GM21528 (cell line): ENCODE data around the gene CFAP74.

ENCODE experiments used
- ATAC-seq: cut with Tn5 transposase; IDR thresholded peaks from one replicate; pipeline ENCODE4 v1.9.1; 2021; ENCODE audit warnings: mild to moderate bottlenecking, moderate library complexity; ENCODE audit not compliant: unreplicated experiment, low FRiP score

Gene CFAP74

GRCh38 chr1:1906185-1907097 is 97.1 kb downstream of the CFAP74 start:
- no peak for ATAC-seq

- ATAC-seq, result no peak
These were observed 100.4 kb downstream of the CFAP74 start for GRCh38 chr1:1903224-1903623.

- no peak for ATAC-seq
These were observed 101.8 kb downstream of the CFAP74 start for GRCh38 chr1:1901641-1902294.

GRCh38 chr1:1900883-1901640 is 102.5 kb downstream of the CFAP74 start:
- ATAC-seq, result no peak

GRCh38 chr1:1899967-1900327 is 103.6 kb downstream of the CFAP74 start:
- ATAC-seq, result no peak

- no peak for ATAC-seq
These were observed 104.2 kb downstream of the CFAP74 start for GRCh38 chr1:1899266-1899966.

GRCh38 chr1:1898246-1898933 is 105.2 kb downstream of the CFAP74 start:
- no peak for ATAC-seq

GRCh38 chr1:1895456-1896336 is 107.9 kb downstream of the CFAP74 start:
- no peak for ATAC-seq

GRCh38 chr1:1895060-1895418 is 108.5 kb downstream of the CFAP74 start:
- ATAC-seq, result no peak

- no peak for ATAC-seq
These were observed 109.1 kb downstream of the CFAP74 start for GRCh38 chr1:1894354-1895059.

- no peak for ATAC-seq
These were observed 109.6 kb downstream of the CFAP74 start for GRCh38 chr1:1893997-1894353.

- ATAC-seq, result no peak
These were observed 110.1 kb downstream of the CFAP74 start for GRCh38 chr1:1893291-1893985.

- no peak for ATAC-seq
These were observed 110.8 kb downstream of the CFAP74 start for GRCh38 chr1:1892763-1893120.

- no peak for ATAC-seq
These were observed 111.4 kb downstream of the CFAP74 start for GRCh38 chr1:1892079-1892762.

- ATAC-seq, result peak; percentile 6
These were observed 112.1 kb downstream of the CFAP74 start for GRCh38 chr1:1891349-1892078.

- peak; percentile 70 for ATAC-seq
These were observed 112.9 kb downstream of the CFAP74 start, which contains the start of gene GNB1 for GRCh38 chr1:1890506-1891348. GNB1 (minus strand) TSS chr1:1891087; CDS start chr1:1825453, 65,634 bp downstream.
